SKM-1 (cell line): ENCODE measurements around the gene ALS2CL.

Experiments used
- DNase-seq: peaks from one replicate; lab custom pipeline; 2025; ENCODE audit not compliant: unreplicated experiment; lab: John Stamatoyannopoulos, UW

The ALS2CL gene

GRCh38 chr3:46680298-46680826 lies 13.1 kb downstream of the ALS2CL start:
- DNase-seq: no peak

- no peak for DNase-seq
Measured at GRCh38 chr3:46679681-46680080, 13.8 kb downstream of the ALS2CL start.

DNA sequence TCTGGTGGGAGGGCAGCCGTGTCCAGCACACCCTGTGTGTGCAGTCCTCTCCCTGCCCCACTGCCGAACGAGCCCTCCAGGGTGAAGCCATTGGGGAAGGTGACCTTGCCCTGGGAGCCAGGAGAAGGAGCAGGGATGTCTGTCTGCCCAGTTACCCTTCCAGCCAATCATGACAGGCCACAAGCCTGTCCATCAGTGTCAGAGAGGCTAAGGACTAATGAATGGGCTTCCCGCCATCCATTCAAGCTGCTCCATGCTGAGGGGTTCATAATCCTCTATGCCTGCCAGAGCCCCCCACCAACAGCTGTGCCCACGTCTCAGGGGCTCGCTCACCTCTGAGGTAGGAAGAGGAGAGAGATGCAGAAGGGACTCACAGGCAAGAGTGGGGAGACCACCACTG lies 15.2 kb downstream of the ALS2CL start:
- DNase-seq: no peak

DNA sequence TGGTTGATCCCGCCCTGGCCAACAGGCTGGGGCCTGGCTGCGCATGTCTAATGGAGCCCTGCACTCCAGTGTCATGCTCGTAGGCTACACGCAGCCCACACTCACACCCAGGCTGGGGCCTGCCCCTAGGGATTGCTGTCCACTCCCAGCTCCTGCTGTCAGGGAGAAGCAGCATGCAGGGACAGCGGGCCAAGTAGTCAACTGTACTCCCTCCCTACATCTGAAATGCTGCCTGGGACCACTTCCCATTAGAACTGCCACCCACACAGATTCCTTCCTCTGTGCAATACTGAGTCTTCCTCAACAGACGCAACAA lies 16.1 kb downstream of the ALS2CL start:
- no peak for DNase-seq

- DNase-seq: no peak
Measured at GRCh38 chr3:46676601-46677410, 16.7 kb downstream of the ALS2CL start.

GRCh38 chr3:46675843-46676567 lies 17.5 kb downstream of the ALS2CL start:
- DNase-seq: no peak

DNA sequence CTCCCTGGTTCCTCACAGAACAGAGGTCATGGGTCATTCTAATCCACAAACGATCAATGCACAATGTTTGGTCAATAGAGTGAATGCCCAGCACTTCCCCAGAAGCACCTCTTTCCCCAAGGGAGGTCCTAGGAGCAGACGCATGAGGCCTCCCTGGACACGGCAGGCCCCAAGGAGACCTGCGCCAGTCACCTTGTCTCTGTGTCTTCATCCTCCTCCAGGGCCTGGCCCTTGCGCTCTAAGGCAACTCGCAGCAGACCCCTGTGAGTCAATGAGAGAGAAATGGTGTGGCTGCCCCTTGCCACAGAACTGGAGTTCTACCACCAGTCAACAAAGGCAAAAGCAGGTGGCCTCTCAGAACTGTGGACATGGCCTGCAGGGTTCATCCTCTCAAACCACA lies 18.1 kb downstream of the ALS2CL start:
- DNase-seq: no peak

DNA sequence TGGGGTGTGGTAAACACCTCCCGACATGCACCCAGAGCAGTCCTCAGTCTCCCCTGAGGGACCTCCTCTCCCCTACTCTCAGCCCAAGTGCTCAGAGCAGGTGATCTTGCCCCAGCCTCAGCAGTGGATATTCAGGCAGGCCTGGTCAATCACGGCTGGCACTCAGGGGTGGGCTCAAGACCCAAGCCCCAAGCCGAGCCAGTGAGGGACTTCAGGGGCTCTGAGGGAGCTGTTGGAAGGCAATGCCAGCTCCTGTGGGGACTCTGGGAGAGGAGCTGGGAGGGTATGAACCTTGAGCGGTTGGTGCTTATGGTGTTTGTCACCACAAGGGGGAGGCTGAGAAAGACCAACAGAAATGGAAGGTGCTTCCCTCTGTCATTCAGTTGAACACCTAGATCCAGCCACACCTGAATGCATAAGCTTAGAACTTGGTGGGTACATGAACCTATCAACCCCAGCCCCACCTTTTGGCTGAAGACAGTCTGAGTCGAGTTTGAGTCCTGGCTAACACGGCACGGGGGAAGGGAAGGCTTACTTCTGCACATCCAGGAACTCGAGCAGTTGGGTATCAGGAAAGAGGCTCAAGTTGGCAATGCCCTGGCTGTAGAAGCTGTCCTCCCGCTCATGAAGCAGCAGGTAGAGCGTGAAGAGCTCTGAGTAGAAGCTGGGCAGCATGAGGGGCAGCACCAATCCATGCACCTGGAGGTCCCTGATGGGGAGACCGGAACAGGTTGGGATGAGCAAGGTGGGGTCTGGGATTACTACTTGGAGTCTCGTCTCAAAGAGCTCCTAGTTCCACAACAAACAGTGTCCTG lies 19.2 kb downstream of the ALS2CL start:
- DNase-seq: no peak

DNA sequence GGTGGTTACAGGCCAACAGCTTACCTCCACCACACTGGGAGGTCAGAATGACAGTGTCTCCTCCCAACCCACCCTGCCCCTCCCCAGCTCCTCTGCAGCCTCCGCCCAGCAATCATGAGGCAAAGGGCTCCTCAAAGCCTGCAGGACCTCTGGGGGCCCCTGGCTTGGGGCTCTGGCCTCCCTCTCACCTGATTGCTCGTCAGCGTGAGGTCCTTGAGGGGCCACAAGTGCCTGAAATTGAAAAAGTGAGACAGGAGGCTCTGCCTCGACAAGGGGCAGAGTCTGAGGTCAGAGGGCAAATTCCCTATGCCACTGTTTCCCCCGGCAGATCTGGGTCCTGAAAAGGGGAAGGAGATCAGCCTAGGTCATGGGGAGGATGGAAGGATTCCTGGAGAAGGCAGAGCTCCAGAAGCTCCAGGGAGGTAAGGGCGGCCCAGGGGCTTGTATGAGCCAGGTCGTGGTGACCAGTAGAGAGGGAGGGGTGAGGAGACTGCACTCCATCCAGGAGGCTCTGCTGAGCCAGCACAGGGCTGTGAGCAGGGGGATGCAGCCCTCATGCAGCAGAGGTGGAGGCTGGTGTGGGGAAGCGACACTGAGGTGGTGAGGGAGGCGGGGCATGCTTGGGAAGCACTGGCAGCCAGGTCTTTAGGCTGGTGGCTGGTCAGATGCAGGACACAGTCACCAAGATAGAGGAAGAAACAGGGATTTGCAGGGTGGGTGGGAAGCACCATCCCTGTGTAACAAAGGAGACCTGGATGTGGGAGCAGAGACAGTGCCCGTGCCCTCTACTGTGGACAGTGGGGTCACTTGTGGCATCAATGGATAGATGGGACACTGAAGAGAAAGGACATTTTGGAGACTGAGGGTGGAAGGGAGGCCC lies 20.1 kb downstream of the ALS2CL start:
- DNase-seq: no peak

GRCh38 chr3:46672349-46672695 lies 21.2 kb downstream of the ALS2CL start:
- DNase-seq: no peak

- DNase-seq: no peak
Measured at GRCh38 chr3:46671541-46672348, 21.7 kb downstream of the ALS2CL start.

DNA sequence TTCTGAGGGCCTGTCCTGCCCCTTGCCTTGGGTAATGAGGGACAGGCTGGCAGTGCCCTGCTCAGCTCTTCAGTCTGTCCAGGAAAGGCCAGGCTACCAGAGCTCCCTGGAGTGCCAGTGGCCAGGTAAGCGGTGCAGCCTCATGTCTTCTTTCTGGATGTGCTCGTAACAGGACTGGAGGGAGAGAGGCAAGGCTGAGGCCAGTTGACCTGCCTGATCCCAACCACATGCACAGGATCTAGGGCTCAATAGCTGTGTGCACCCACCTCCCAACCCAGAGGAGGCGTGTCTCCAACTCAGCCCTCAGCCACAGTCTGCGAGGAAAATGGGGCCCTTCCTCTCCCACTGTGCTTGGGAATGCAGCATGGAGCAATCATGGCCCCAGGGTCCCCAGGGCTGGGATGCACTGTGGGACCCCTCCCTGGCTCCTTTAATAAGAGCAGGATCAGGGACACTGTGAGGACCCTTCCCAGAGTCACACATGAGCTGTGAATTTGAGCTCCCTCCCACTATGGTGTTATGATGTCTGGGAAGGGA lies 22.5 kb downstream of the ALS2CL start:
- no peak for DNase-seq

- DNase-seq: no peak
Measured at GRCh38 chr3:46670000-46670890, 23.2 kb downstream of the ALS2CL start.

DNA sequence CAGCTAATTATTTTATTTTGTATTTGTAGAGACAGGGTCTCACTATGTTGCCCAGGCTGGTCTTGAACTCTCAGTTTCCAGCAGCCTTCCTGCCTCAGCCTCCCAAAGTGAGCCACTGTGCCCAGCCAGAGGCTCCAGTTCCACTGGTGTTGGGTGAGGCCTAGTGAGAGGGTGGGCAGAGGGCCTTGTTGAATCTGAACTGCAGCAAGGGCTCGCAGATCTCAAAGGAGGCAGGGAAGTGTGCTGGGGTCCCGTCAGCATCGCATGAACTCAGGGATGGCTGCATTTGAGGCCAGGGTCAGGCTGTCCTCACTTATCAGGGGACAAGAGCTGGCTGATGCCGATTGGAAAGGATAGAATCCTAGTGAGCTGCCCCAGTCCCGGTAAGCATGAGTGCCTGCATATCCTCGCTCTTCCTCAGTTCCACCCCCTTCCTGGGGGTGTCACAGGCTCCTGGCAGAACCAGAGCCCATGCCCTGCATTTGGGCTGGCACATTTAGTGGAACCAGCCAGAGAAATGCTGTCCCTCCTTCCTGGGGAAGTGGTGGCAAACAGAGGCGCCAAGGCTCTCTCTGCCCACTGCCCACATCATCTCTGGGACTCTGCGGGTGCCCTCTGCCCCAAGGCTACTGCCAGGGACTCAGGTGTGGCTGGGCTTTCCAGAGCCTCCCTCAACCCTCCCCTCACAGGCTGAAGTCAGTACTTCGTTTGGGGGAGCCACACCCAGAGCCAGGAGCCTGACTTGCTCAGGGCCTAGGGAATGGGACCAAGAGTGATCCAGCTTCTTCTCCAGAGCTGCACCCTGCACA lies 24.1 kb downstream of the ALS2CL start:
- DNase-seq: no peak

DNA sequence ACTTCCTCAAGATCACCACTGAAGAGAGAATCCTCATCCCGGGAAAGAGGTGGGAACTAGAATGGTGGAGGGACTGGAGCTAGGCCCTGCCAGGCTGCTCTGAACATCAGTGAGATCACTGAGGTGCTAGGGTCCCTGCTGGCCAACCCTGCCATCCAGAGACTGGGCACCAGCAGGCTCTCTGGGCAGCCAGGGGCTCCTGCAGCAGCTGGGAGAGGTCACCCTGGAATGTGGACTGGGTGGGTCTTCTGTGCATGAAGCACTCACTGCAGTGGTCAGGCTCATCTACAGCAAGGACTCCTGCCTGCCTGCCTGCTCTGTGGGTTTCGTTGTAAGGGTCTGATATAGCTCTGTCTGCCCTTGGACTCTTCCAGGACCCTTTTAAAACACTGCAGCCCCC lies 24.9 kb downstream of the ALS2CL start:
- DNase-seq: no peak

- DNase-seq: no peak
Measured at GRCh38 chr3:46668116-46668515, 25.4 kb downstream of the ALS2CL start.

- no peak for DNase-seq
Measured at GRCh38 chr3:46667657-46668056, 25.8 kb downstream of the ALS2CL start.
